ENCODE data around the gene ZNF606.
A peak's percentile ranks its signal among the peaks of the same experiment; 100 is the strongest.

The ZNF606 gene

DNA sequence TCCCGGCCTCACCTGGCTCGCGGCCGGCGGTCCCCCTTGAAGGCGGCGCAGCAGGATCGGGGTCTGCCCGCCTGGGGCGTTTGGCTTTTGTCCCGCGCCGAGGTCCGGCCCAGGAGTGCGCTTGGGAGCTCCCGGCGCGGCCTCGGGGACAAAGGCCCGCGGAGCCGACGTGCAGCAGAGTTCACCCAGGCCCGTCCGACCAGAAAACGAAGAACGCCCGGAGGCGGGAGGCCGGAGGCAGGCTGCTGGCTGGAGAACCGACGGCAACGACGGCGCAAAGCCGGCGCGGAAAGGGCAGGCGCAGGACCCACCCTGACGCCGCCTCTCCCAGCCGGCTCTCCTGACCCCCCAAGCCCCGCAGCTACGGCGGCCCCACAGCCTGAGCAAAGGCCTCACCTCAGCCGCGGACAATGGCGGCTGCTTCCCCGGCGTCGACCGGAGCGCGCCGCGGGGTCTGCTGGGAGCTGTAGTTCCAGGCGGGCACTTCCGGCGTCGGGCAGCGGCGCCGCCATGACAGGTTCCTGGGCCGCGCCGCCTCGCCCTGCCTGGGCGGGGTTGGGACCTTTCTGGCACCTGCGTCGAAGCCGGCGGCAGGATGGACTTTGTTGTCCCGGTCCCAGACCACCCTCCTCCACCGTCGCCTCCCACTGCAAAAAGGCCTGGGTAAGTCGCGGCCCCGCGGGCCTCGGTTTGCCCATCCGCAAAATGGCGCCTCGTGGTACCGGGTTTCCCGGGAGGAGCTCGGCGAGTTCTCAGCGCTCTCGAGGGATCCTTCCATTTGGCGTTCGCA, at the start of gene ZNF606:
TSS of gene ZNF606 (minus strand) at position 437 of the 790 bp plus-strand sequence. CDS start 1,501 bp downstream, outside the sequence.
- TF ChIP-seq, protein P1, sequence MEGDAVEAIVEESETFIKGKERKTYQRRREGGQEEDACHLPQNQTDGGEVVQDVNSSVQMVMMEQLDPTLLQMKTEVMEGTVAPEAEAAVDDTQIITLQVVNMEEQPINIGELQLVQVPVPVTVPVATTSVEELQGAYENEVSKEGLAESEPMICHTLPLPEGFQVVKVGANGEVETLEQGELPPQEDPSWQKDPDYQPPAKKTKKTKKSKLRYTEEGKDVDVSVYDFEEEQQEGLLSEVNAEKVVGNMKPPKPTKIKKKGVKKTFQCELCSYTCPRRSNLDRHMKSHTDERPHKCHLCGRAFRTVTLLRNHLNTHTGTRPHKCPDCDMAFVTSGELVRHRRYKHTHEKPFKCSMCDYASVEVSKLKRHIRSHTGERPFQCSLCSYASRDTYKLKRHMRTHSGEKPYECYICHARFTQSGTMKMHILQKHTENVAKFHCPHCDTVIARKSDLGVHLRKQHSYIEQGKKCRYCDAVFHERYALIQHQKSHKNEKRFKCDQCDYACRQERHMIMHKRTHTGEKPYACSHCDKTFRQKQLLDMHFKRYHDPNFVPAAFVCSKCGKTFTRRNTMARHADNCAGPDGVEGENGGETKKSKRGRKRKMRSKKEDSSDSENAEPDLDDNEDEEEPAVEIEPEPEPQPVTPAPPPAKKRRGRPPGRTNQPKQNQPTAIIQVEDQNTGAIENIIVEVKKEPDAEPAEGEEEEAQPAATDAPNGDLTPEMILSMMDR (conservative IDR thresholded peaks at IDR 0.05), result no peak
- peak; percentile 99 for TF ChIP-seq ZFX (IDR thresholded peaks at IDR 0.05)
- H3K27ac ChIP-seq, result peak within 1 kb of the TSS; percentile 80

DNA sequence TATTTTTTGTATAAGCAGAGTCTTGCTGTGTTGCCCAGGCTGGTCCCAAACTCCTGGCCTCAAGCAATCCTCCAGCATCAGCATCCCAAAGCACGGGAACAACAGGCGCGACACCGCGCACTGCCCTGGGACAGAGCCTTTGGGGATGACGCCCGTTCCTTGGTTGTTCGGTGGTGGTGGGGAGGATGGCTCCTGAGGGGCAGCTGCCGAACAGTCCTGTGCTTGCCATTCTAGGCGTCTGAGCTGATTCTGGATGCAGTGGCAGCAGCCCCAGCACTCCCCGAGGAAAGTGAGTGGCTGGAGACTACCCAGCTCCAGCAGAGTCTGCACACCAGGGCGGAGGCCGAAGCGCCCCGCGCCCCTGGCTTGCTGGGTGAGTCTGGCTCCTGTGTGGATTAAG, 49.6 kb upstream of the ZNF606 start:
- H3K27ac ChIP-seq, result no peak overlapping the region
- no peak for TF ChIP-seq ZFX (IDR thresholded peaks at IDR 0.05)
- TF ChIP-seq, protein P1 (conservative IDR thresholded peaks at IDR 0.05), result no peak

DNA sequence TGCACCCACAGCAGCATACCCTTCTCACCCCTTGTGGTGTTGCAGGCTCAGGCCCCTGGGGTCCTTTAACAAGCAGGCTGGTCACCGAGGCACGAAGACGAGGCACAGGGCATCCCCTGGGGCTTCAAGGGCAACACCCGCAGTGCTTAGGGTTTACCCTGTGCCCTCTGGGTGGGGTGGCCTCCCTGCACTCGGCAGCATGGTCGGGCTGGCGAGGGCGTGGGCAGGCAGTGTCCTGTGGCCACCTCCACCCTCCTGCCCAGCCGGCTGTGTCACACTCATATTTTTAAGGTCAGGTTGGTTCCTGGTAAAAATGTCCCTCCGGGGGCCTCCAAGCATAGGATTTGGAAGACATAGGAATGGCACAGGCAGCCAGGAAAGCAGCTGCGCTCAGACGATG, 45.1 kb upstream of the ZNF606 start:
- TF ChIP-seq ZFX (IDR thresholded peaks at IDR 0.05), result no peak
- TF ChIP-seq, protein P1 (conservative IDR thresholded peaks at IDR 0.05), result no peak
- no peak overlapping the region for H3K27ac ChIP-seq

DNA sequence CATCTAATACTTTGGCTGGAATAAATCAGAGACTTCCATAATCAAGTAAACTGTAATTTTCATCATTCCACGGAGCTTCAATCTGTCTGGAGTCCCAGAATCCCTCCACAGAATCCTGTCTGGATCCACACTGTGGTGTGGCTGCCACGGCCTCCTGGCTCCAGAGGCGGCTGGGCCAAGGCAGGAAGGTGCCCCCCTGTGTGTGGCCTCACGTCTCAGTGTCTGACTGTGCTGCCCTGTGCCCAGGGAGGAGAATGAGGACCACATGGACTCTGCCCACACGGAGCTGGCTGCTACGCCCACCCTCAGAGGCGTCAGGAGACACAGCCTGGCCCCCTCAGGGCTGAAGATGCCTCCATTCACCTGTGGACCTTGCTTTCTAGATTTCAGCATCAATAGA, 44.2 kb upstream of the ZNF606 start:
- H3K27ac ChIP-seq, result no peak overlapping the region
- TF ChIP-seq, protein P1 (conservative IDR thresholded peaks at IDR 0.05), result no peak
- TF ChIP-seq ZFX (IDR thresholded peaks at IDR 0.05), result no peak

DNA sequence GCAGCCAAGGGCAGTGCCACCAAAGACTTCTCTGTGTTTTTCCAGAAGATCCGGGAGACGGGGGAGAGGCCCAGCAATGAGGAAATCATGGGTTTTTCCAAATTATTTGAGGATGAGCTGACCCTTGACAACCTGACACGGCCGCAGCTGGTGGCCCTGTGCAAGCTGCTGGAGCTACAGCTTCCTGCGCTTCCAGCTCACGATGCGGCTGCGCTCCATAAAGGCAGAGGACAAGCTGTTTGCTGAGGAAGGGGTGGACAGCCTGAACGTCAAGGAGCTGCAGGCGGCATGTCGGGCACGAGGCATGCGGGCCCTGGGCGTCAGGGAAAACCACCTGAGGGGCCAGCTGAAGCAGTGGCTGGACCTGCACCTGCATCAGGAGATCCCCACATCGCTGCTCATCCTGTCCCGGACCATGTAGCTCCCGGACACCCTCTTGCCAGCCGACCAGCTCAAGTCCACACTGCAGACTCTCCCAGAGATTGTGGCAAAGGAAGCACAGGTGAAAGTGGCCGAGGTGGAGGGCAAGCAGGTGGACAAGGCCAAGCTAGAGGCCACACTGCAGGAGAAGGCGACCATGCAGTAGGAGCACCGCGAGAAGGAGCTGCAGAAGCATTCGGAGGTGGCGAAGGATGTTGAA, 42.9 kb upstream of the ZNF606 start:
- TF ChIP-seq ZFX (IDR thresholded peaks at IDR 0.05), result no peak
- TF ChIP-seq, protein P1 (conservative IDR thresholded peaks at IDR 0.05), result no peak
- H3K27ac ChIP-seq, result no peak overlapping the region

DNA sequence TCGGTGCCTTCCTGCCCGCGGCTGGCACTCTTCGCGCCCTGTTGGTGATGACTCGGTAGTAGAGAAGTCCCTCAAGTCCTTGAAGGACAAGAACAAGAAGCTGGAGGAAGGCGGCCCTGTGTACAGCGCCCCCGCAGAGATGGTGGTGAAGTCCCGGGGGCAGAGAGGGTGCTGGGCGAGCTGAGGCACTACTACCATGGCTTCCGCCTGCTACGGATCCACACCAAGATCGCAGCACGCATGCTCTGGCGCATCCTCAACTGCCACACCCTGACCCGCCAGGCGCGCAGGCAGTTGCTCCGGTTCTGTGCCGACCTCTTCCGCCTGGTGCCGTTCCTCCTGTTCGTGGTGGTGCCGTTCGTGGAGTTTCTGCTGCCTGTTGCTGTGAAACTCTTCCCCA, 42.3 kb upstream of the ZNF606 start:
- H3K27ac ChIP-seq, result no peak overlapping the region
- TF ChIP-seq ZFX (IDR thresholded peaks at IDR 0.05), result no peak
- TF ChIP-seq, protein P1 (conservative IDR thresholded peaks at IDR 0.05), result no peak

DNA sequence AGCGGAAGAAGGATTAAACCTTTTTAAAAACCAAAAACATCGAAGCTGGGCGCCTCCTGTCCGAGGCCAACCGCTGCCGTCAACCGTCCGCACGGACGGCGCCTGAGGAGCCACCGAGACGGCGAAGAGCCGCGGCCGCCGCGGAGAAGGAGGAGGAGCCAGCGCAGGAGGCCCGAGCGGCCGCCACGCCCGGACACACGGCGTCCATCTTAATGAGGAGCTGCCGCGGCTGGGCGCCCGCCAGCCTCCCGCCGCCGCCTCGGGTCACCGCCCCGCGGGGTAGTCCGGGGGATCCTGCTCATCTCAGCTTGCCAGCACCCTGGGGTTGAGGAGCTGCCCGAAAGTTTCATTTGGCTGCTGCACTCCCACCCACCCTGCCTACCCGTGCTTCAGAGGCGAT, 41.8 kb upstream of the ZNF606 start:
- TF ChIP-seq ZFX (IDR thresholded peaks at IDR 0.05), result no peak
- TF ChIP-seq, protein P1 (conservative IDR thresholded peaks at IDR 0.05), result no peak

More for the DNA sequence above, 41.8 kb upstream of the ZNF606 start:
- no peak overlapping the region for H3K27ac ChIP-seq

All from C4-2B (cell line).